ENCODE data around the gene SEMA3B.
"Not testable (repeated sequence)": the region's sequence is repeated elsewhere in the genome, so short reads cannot be mapped to it uniquely, and the experiment has no call there.

The SEMA3B gene

DNA sequence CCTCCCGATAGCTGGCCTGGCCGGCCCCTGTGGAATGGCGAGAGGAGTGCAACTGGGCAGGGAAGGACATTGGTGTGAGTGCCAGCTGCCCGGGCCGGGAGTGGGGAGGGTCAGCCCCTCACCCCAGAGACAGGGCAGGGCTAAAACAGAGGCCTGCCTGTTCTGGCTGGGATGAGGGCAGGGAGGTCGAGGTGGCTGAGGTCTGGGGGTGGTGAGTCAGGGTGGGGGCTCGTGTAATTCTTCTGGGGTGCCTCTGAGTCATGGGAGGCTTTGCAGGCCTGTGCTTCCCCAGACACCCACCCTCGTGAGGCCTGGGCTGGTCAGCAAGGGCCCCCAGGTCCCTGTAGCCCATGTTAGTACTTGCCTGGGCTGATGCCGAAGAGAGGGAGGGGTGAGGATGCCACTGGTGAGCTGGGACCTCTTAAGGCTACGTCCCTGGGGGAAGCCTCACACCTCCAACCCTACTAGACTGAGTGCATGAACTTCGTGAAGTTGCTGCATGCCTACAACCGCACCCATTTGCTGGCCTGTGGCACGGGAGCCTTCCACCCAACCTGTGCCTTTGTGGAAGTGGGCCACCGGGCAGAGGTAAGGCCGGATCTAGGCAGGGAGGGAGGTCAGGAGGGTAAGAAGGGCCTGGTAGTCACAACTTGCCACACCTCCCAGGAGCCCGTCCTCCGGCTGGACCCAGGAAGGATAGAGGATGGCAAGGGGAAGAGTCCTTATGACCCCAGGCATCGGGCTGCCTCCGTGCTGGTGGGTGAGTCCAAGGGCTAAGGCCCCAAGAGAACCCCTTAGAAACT, 1.7 kb downstream of the SEMA3B start:
- no peak for DNase-seq (ENCODE audit: insufficient read length, low spot score)
- TF ChIP-seq TAF1 (IDR thresholded peaks at IDR 0.05; ENCODE audit: low read depth, low read length) (no peak), POLR2A (IDR thresholded peaks at IDR 0.05; ENCODE audit: low read depth, low read length) (no peak)
- no peak for FAIRE-seq

GRCh38 chr3:50271314-50271936, 2.5 kb downstream of the SEMA3B start:
- DNase-seq (ENCODE audit: insufficient read length, low spot score) (no peak), FAIRE-seq (no peak)
- TF ChIP-seq POLR2AphosphoS5 (IDR thresholded peaks at IDR 0.05; ENCODE audit: low read depth, low read length): no peak
- no peak for TF ChIP-seq POU2F2 (IDR thresholded peaks at IDR 0.05; ENCODE audit: low read depth, low read length)
- no peak for TF ChIP-seq SPI1 (IDR thresholded peaks at IDR 0.05; ENCODE audit: low read depth, low read length)
- TF ChIP-seq POLR2A (IDR thresholded peaks at IDR 0.05; ENCODE audit: low read depth, low read length): no peak
- no peak for TF ChIP-seq PAX5 (IDR thresholded peaks at IDR 0.05; ENCODE audit: insufficient read depth, low read length, severe bottlenecking)
- no peak for TF ChIP-seq TAF1 (IDR thresholded peaks at IDR 0.05; ENCODE audit: low read depth, low read length)

- not testable (repeated sequence) for FAIRE-seq; DNase-seq (ENCODE audit: insufficient read length, low spot score)
Measured at GRCh38 chr3:50272538-50272910, 3.6 kb downstream of the SEMA3B start.

- peak; percentile 29 for TF ChIP-seq PAX5 (IDR thresholded peaks at IDR 0.05; ENCODE audit: insufficient read depth, low read length, severe bottlenecking)
- TF ChIP-seq SPI1 (IDR thresholded peaks at IDR 0.05; ENCODE audit: low read depth, low read length): no peak
- TF ChIP-seq POLR2AphosphoS5 (IDR thresholded peaks at IDR 0.05; ENCODE audit: low read depth, low read length): no peak
- TF ChIP-seq POU2F2 (IDR thresholded peaks at IDR 0.05; ENCODE audit: low read depth, low read length): peak; percentile 72; the same call in 1 of the 2 replicates
- TF ChIP-seq POLR2A (IDR thresholded peaks at IDR 0.05; ENCODE audit: low read depth, low read length): no peak
- peak; percentile 99 for FAIRE-seq
- peak; percentile 99 for DNase-seq (ENCODE audit: insufficient read length, low spot score)
Measured at GRCh38 chr3:50272911-50273688, 4.2 kb downstream of the SEMA3B start.

- FAIRE-seq: no peak
- TF ChIP-seq SPI1 (IDR thresholded peaks at IDR 0.05; ENCODE audit: low read depth, low read length) (no peak), POLR2AphosphoS5 (IDR thresholded peaks at IDR 0.05; ENCODE audit: low read depth, low read length) (no peak), POU2F2 (IDR thresholded peaks at IDR 0.05; ENCODE audit: low read depth, low read length) (no peak), POLR2A (IDR thresholded peaks at IDR 0.05; ENCODE audit: low read depth, low read length) (no peak)
- no peak for DNase-seq (ENCODE audit: insufficient read length, low spot score)
Measured at GRCh38 chr3:50273689-50274065, 4.7 kb downstream of the SEMA3B start.

GRCh38 chr3:50274371-50275104, 5.6 kb downstream of the SEMA3B start:
- FAIRE-seq (peak; percentile 85), DNase-seq (ENCODE audit: insufficient read length, low spot score) (peak; percentile 71)
- TF ChIP-seq POLR2A (IDR thresholded peaks at IDR 0.05; ENCODE audit: low read depth, low read length): no peak

DNA sequence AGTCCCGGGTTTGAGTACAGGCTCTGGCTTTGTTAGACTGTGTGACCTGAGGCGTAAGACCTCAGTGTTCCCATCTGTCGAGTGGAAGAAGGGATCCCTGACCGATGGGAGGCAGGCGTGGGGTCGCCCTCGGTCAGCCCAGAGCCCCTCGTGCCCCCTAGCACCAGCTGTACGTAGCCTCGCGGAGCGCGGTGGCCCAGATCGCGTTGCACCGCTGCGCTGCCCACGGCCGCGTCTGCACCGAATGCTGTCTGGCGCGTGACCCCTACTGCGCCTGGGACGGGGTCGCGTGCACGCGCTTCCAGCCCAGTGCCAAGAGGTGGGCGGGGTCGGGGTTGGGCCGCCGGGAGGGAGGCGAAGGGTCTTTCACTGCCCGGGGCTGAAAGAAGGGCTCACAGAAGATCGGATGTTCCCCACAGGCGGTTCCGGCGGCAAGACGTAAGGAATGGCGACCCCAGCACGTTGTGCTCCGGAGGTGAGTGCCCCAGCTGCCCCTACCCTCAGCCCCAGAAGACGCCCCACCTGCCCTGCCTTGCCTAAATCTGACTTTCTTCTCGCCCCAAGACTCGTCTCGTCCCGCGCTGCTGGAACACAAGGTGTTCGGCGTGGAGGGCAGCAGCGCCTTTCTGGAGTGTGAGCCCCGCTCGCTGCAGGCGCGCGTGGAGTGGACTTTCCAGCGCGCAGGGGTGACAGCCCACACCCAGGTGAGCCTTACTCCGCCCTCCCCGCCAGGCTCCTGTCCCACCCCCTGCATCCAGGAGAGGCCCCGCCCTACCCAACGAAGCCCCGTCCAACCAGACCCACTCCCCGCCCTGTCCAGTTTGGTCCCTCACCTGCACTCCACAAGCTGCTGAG, 6.4 kb downstream of the SEMA3B start:
- no peak for TF ChIP-seq POLR2AphosphoS5 (IDR thresholded peaks at IDR 0.05; ENCODE audit: low read depth, low read length)
- no peak for TF ChIP-seq TAF1 (IDR thresholded peaks at IDR 0.05; ENCODE audit: low read depth, low read length)
- no peak for TF ChIP-seq POLR2A (IDR thresholded peaks at IDR 0.05; ENCODE audit: low read depth, low read length)
- no peak for TF ChIP-seq POU2F2 (IDR thresholded peaks at IDR 0.05; ENCODE audit: low read depth, low read length)
- TF ChIP-seq SPI1 (IDR thresholded peaks at IDR 0.05; ENCODE audit: low read depth, low read length): no peak
- TF ChIP-seq PAX5 (IDR thresholded peaks at IDR 0.05; ENCODE audit: insufficient read depth, low read length, severe bottlenecking): no peak
- FAIRE-seq: no peak
- no peak for DNase-seq (ENCODE audit: insufficient read length, low spot score)

GRCh38 chr3:50275996-50276761, 7.2 kb downstream of the SEMA3B start:
- no peak for DNase-seq (ENCODE audit: insufficient read length, low spot score)
- TF ChIP-seq POLR2AphosphoS5 (IDR thresholded peaks at IDR 0.05; ENCODE audit: low read depth, low read length) (no peak), SPI1 (IDR thresholded peaks at IDR 0.05; ENCODE audit: low read depth, low read length) (no peak), PAX5 (IDR thresholded peaks at IDR 0.05; ENCODE audit: insufficient read depth, low read length, severe bottlenecking) (no peak), TAF1 (IDR thresholded peaks at IDR 0.05; ENCODE audit: low read depth, low read length) (no peak), POU2F2 (IDR thresholded peaks at IDR 0.05; ENCODE audit: low read depth, low read length) (no peak)
- no peak for FAIRE-seq

DNA sequence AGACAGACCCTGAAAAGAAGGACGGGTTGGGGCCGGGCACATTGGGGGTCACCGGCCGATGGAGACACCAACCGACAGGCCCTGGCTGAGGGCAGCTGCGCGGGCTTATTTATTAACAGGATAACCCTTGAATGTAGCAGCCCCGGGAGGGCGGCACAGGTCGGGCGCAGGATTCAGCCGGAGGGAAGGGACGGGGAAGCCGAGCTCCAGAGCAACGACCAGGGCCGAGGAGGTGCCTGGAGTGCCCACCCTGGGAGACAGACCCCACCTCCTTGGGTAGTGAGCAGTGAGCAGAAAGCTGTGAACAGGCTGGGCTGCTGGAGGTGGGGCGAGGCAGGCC, 7.8 kb downstream of the SEMA3B start:
- no peak for DNase-seq (ENCODE audit: insufficient read length, low spot score)

More for the DNA sequence above, 7.8 kb downstream of the SEMA3B start:
- TF ChIP-seq SPI1 (IDR thresholded peaks at IDR 0.05; ENCODE audit: low read depth, low read length): no peak
- TF ChIP-seq POU2F2 (IDR thresholded peaks at IDR 0.05; ENCODE audit: low read depth, low read length): no peak
- no peak for TF ChIP-seq TAF1 (IDR thresholded peaks at IDR 0.05; ENCODE audit: low read depth, low read length)
- TF ChIP-seq PAX5 (IDR thresholded peaks at IDR 0.05; ENCODE audit: insufficient read depth, low read length, severe bottlenecking): no peak
- TF ChIP-seq POLR2AphosphoS5 (IDR thresholded peaks at IDR 0.05; ENCODE audit: low read depth, low read length): no peak
- TF ChIP-seq POLR2A (IDR thresholded peaks at IDR 0.05; ENCODE audit: low read depth, low read length): no peak
- FAIRE-seq: no peak
